HG03571 (cell line): Measurements from ENCODE around the gene GRK3.

Source experiments
- ATAC-seq: cut with Tn5 transposase; IDR thresholded peaks from one replicate; pipeline ENCODE4 v1.9.1; 2021; ENCODE audit not compliant: unreplicated experiment

Gene GRK3

DNA sequence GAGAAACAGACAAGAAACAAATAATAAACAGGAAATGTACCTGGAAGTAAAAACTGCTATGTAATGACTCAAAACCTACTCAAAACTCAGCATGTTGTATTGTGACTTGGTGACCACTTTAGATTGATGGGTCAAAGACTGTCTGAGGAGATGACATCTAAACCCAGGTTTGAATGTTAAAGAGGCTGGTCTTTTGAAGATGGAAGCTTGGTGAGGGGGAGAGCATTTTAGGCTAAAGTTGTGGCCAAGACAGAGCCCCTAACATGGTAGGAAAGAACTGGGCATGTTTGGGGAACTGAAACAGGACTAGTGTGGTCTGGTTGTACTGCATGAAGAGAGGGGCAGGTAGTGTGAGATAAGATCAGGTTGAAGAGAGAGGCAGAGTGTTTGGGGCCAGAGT, 92.2 kb downstream of the GRK3 start:
- peak; percentile 83 for ATAC-seq

DNA sequence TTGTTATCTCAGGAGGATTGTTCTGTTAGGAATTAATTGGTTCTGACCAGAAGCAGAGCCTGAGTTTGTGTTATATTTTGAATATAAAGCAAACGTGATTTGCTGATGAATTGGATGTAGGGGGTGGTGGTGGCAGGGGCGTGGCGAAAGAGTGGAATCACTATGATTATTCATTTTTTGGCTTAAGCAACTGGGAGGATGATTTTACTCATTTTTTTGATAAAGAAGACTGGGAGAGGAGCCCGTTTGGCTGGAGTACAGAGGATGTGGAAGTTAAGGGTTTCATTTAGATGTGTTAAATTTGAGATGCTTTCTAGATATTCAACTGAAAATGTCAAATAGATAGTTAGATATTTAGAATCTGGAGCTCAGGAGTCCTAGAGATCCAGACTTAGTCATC, 94.2 kb downstream of the GRK3 start:
- no peak for ATAC-seq

DNA sequence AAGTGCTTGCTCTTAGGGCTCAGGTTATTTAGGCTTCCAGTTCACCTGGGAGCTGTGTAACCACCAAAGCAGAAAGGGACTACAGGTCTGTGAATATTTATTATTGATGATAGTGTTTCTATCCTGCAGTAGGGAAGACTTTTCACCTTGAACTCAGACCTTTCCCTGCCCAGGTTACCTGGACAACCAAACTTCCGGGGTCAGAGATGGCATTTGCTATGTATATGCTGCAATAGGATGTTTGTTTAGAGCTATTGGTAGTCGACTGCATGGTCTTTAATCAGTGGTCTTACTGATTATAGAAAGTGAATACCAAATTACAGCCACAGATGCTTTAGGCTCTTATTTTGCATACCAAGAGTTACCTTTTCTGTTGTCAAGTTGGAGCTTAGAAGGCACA, 94.9 kb downstream of the GRK3 start:
- ATAC-seq = no peak

DNA sequence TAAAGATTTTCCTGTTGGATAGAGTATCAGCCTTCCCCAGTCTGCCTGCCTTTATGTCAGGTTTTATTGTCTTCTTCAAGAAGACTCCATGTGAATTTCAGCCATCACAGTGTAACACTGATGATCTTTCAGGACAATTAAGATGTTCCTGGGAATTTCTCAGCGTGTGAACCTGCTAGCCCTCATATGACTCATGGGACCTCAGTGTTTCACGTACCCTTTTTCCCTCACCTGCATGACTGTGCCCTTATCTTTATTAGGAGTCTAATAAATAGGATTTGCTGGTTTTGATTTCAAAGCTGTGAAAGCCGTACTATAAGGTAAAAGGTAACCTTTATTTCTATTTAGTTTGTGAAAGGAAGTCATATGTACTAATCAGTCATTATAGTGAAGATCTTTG, 95.9 kb downstream of the GRK3 start:
- ATAC-seq = no peak

DNA sequence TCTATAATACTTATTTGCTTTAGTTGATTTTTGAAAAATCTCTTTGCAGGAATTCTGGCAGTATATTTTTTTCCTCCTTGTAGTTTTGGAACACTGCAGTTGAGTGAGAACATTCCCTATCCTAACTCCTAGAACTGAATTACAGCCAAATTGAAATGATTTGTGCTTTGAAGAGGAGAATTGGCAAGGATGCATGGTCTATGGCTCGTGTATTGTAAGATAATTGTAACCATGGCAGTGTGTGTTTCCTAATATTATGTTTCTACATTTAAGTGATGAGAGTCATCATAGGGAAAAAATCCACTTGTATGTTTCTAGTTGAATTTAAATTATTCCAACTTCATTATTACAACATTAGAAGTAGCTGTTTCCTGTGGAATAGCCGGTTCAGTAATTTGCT, 96.6 kb downstream of the GRK3 start:
- no peak for ATAC-seq

DNA sequence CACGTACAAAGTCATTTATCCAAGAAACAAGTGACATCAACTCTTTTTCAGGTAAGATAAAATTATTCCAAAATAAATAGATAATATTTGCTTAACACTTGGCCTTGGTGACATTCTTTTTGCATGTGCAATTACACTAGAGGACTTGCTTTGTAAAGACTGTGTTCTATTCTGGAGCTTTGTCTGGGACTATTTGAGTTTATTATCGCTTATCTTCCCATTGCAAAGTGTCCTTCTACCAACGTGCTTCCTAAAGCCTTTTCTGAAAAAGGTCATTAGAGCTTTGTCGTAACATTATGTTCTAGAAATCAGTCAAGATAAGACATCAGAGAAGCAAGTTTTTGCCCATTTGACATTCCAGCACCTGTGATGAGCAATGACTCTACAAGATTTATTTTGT, 99.2 kb downstream of the GRK3 start:
- no peak for ATAC-seq

GRCh38 chr22:25666308-25666707, 101.8 kb downstream of the GRK3 start:
- no peak for ATAC-seq

DNA sequence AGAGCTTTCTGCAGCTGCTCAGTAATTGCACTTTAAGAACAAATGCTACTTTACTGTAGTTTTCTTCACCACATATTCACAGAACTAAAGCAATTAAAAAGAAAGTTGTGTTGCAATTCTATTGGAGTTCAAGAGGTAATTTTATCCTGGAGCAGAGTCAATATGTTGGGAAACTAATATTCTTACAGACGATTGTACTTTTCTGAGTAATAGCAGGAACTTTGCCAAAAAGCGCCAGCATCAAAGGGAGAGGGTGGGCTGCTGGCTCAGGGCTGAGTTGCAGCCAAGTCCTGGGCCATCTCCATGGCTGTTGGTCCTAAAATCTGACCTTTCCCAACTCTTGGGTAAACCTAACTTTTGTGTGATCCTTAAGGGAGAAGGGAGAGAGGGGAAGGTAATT, 104.0 kb downstream of the GRK3 start:
- no peak for ATAC-seq

DNA sequence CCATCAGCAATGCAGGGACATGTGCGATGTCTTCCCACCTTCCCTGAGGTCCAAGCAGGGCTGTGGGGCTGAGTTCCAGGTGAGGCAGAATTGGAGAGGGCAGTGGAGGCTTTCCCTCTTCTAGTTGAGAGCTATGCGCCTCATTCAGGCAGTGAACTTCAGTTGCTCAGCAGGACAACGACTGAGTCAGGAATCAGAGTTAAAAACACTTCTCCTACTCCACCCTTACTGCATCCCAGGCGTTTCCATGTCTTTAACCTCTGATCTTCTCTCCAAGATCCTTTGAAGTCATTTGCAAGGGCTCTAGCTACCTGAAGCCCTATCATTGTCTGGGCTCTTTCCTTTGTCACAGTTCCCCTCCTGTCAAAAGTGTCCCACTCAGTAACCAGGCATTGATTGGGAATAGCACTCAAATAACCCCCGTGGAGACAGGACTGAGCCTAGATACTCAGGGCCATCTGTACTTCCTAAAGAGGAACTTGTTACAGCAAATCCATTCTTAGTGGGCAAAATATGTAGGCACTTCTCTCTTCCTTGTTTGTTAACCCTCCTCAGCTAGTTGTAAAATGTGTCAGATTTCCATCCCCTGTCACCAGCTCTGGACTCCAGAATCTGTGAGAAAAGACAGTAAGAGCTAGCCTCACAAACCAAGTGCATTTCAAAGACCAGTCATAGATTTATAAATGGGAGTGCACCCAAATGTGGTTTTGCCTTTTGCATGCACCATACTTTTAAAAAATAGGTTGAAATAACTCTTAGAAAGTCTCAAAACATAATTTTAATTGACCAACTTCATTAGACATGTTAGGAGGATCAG, 105.0 kb downstream of the GRK3 start:
- ATAC-seq = no peak

GRCh38 chr22:25670070-25670461, 105.6 kb downstream of the GRK3 start:
- ATAC-seq = no peak

- ATAC-seq = no peak
These were observed 108.0 kb downstream of the GRK3 start for GRCh38 chr22:25672289-25673084.

DNA sequence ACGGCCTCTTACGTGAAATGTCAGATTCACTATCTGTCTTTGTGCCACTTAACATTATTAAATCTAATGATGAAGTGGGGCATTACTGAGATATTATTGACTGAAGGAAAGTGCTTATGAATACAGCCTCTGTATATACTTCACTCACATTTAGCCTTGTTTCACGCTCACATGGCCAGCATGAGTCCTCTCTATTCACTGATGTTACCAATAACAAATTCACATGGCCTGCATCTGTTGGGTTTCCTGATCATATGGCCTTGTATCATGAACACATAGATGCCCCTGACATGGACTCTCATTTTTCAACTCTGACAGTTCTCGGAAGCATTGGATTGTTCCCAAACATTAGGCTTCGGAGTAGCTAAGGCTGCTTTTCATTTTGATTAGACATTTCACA, 109.2 kb downstream of the GRK3 start:
- no peak for ATAC-seq

GRCh38 chr22:25677631-25678030, 113.2 kb downstream of the GRK3 start:
- no peak for ATAC-seq

DNA sequence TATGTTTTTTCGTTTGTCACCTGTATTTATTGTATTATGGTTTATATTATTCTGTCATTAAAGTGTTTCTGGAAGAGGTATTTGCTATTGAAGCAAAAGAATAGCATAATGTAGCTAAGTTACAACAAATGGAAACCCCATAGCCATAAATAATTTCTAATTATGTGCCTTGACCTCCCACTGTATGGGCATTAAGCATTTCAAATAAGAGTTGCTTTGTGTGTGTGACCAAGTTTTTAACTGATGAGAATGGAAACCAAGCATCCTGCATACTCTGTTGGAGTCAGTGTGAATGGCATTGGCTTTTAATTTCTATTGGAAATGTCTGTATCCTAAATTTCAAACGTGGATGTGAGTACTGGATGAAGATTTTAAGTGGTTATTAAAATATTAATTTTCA, 115.6 kb downstream of the GRK3 start:
- no peak for ATAC-seq

GRCh38 chr22:25680956-25681355, 116.5 kb downstream of the GRK3 start:
- ATAC-seq = no peak

DNA sequence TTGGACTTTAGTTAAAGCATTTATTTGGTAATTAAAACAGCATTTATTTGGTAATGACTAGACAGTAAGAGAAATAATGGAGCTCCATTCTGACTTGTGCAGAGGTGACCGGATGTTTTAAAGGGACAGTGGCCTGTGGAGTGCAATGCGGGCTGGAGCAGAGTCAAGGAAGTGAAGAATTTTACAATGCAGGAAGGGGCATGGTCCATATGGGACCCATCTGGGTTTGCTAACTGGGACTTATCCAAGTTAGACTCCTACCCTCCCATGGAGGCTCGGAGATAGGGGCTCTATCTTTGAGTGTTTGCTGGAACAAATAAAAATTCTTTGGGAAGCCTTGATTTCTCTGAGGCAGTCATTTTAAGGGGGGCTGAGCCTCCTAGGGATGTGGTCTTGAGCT, 117.6 kb downstream of the GRK3 start:
- ATAC-seq = no peak

DNA sequence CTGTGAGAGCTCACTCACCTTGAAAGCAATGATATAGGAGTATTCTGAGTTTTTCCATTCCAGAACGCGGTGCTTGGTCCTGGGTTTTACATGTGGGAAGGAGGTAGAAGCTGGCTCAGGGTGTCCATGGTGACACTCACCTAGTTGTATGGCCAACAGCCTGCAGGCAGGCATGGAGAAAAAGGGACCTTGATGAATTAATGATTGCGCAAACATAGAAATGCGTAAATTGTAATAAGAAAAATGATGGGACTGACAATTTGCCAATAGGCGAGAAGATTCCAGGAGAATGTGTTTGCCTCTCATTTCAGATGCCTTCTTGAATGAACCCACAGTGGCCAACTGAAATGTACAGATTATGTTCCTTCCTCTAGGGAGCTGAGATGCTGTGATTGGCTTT, 124.2 kb downstream of the GRK3 start:
- no peak for ATAC-seq

DNA sequence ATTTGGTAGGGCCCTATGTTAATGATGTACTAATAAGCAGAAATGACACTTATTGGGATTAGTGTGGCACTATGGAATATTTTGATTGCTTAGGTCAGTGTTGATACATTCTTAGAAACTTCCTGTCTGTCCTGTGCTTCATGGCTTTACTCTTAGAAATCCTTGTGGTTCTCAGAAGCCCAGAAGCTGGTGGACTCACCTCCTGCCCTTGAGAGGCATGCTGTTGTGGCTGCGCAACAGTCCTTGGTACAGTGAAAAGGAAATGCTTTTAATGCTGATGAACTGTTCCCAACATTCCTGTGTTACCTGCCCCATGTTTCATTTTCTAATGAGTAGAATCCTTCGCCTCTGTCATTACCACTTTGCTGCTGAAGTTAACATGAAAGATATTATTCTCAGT, 125.2 kb downstream of the GRK3 start:
- ATAC-seq = no peak

DNA sequence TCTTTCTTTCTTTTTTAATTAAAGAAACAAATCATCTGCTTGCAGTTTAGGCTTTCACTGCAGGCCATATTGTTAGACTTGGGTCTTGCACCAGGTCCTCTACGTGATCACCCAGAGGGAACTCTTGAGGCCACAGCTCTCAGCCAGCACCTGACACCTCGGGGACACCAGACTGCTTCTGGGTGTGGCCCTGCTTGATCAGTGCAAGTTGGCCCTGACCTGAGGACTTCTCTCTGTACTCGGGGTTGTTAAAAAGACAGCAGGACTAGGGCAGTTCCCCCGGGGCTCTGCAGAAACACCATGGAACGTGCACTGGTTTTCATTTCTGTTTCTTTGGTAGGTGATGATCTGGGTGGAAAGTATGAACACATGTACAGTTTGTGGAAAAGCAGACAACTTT, 126.3 kb downstream of the GRK3 start:
- no peak for ATAC-seq

GRCh38 chr22:25692397-25693267, 128.2 kb downstream of the GRK3 start:
- ATAC-seq = no peak

- ATAC-seq = no peak
These were observed 128.7 kb downstream of the GRK3 start for GRCh38 chr22:25693268-25693565.
